Right atrium auricular region (tissue), 2 donors: ENCODE results near the gene MRGPRX1. TPM values are rescaled to one million over a fixed set of nuclear protein-coding genes. Genes with fewer than 3 reads are reported as not detected.
"Not testable (repeated sequence)": the region's sequence is repeated elsewhere in the genome, so short reads cannot be mapped to it uniquely, and the experiment has no call there.

ENCODE experiments used
- DNase-seq: peaks from one replicate; pipeline ENCODE4 v3.0.0-alpha.2; 2019; ENCODE audit warnings: low spot score
- H3K27ac ChIP-seq, 2 donors: fragments of 200-600 bp; sonication (generic); 1 replicate in 1 of 2; 2 replicates in 1 of 2; pipeline ENCODE4 v1.5.1; 2016 to 2019
- H3K27me3 ChIP-seq, 2 donors: fragments of 200-600 bp; sonication (generic); one replicate each; pipeline versions ENCODE4 v1.5.1 to v1.6.0; 2017 to 2019
- H3K36me3 ChIP-seq: fragments of 200-600 bp; sonication (generic); one replicate; pipeline ENCODE4 v1.5.1; 2016
- H3K4me1 ChIP-seq, 2 donors: fragments of 200-600 bp; sonication (generic); one replicate each; pipeline versions ENCODE4 v1.5.1 to v1.6.0; 2017 to 2019
- H3K4me3 ChIP-seq, 2 donors: fragments of 200-600 bp; sonication (generic); 1 replicate in 1 of 2; 2 replicates in 1 of 2; pipeline ENCODE4 v1.5.1; 2017 to 2019; ENCODE audit warnings: mild to moderate bottlenecking in 1 of 2, moderate library complexity in 1 of 2
- H3K9me3 ChIP-seq, 2 donors: fragments of 200-600 bp; sonication (generic); one replicate each; pipeline ENCODE4 v1.5.1; 2019
- CTCF ChIP-seq, 2 donors: fragments of 200-600 bp; sonication (generic); IDR thresholded peaks; one replicate each; pipeline ENCODE4 v1.5.1; 2019; ENCODE audit warnings: antibody characterized with exemption in 2 of 2
- total RNA-seq, 2 donors: library from RNA; depleted of rRNA; stranded (reverse); fragments of >200 nt; gene quantifications; one replicate each; pipeline ENCODE4 v1.1.0, GENCODE V29; 2016

Gene MRGPRX1
- total RNA-seq, 2 donors from 2014 or later, result not detected

- Histone ChIP-seq H3K27me3 (no peaks in the 10 kb centered on the region), H3K27ac (no peak overlapping the region), H3K9me3 (no peaks in the 10 kb centered on the region), H3K4me1 (no peaks in the 10 kb centered on the region), H3K36me3 (no peaks in the 10 kb centered on the region), H3K4me3 (no peak overlapping the region)
- TF ChIP-seq CTCF (IDR thresholded peaks at IDR 0.05), result no peak
- no peak for DNase-seq
These were observed 11.5 kb downstream of the MRGPRX1 start for GRCh38 chr11:18927550-18928322.

- H3K4me3 ChIP-seq, H3K9me3 ChIP-seq, H3K36me3 ChIP-seq, H3K4me1 ChIP-seq, H3K27ac ChIP-seq, DNase-seq, H3K27me3 ChIP-seq: not testable (repeated sequence)
These were observed 13.8 kb downstream of the MRGPRX1 start for GRCh38 chr11:18925426-18925825.

GRCh38 chr11:18912883-18913282 lies 26.3 kb downstream of the MRGPRX1 start:
- Histone ChIP-seq H3K4me1 (no peaks in the 10 kb centered on the region), H3K36me3 (no peaks in the 10 kb centered on the region), H3K27ac (no peak overlapping the region), H3K27me3 (no peaks in the 10 kb centered on the region), H3K4me3 (no peak overlapping the region), H3K9me3 (no peaks in the 10 kb centered on the region)
- no peak for TF ChIP-seq CTCF (IDR thresholded peaks at IDR 0.05)
- no peak for DNase-seq

- Histone ChIP-seq H3K9me3 (no peaks in the 10 kb centered on the region), H3K36me3 (no peaks in the 10 kb centered on the region), H3K27me3 (no peaks in the 10 kb centered on the region), H3K4me3 (no peak overlapping the region), H3K4me1 (no peaks in the 10 kb centered on the region), H3K27ac (no peak overlapping the region)
- DNase-seq, result no peak
- TF ChIP-seq CTCF (IDR thresholded peaks at IDR 0.05), result no peak
These were observed 31.8 kb downstream of the MRGPRX1 start for GRCh38 chr11:18907391-18907790.

- not testable (repeated sequence) for H3K4me1 ChIP-seq, H3K9me3 ChIP-seq, H3K27ac ChIP-seq, H3K4me3 ChIP-seq, H3K27me3 ChIP-seq, DNase-seq, H3K36me3 ChIP-seq
These were observed 38.6 kb downstream of the MRGPRX1 start for GRCh38 chr11:18900637-18901036.

- not testable (repeated sequence) for H3K9me3 ChIP-seq, DNase-seq, H3K4me1 ChIP-seq
These were observed 39.0 kb downstream of the MRGPRX1 start for GRCh38 chr11:18900151-18900611.

GRCh38 chr11:18891712-18892111 lies 47.5 kb downstream of the MRGPRX1 start:
- not testable (repeated sequence) for H3K36me3 ChIP-seq, DNase-seq, H3K27me3 ChIP-seq, H3K4me1 ChIP-seq, H3K9me3 ChIP-seq, H3K27ac ChIP-seq, H3K4me3 ChIP-seq

More at GRCh38 chr11:18900151-18900611, 39.0 kb downstream of the MRGPRX1 start:
- not testable (repeated sequence) for H3K27me3 ChIP-seq, H3K36me3 ChIP-seq, H3K4me3 ChIP-seq, H3K27ac ChIP-seq

GRCh38 chr11:18890615-18891014 lies 48.6 kb downstream of the MRGPRX1 start:
- no peak for TF ChIP-seq CTCF (IDR thresholded peaks at IDR 0.05)
- H3K27me3 ChIP-seq, result no peaks in the 10 kb centered on the region
- no peaks in the 10 kb centered on the region for H3K4me1 ChIP-seq
- no peak for DNase-seq
- H3K27ac ChIP-seq, result no peak overlapping the region
- H3K9me3 ChIP-seq, result no peaks in the 10 kb centered on the region
- H3K36me3 ChIP-seq, result no peaks in the 10 kb centered on the region
- no peak overlapping the region for H3K4me3 ChIP-seq
